Upper lobe of left lung (tissue), 4 donors: ENCODE results near the gene SMAD6.

Source experiments
- POLR2A ChIP-seq, 4 donors: fragments of 450-650 bp; IDR thresholded peaks; one replicate each; pipeline ENCODE4 v1.5.1; 2016 to 2017; ENCODE audit warnings: antibody characterized with exemption in 4 of 4, mild to moderate bottlenecking in 2 of 4
- POLR2AphosphoS5 ChIP-seq, 2 donors: sonication (generic); formaldehyde crosslinking; IDR thresholded peaks; one replicate each; pipeline ENCODE4 v1.5.1; 2017; ENCODE audit warnings: antibody characterized with exemption in 2 of 2
- TF ChIP-seq, protein P1 (sequence below), 6 experiments: fragments of 450-650 bp in 4 of 6; fragments of 200-600 bp in 2 of 6; sonication (generic) in 2 of 6; IDR thresholded peaks; one replicate each; pipeline ENCODE4 v1.5.1; 2016 to 2019; ENCODE audit warnings: antibody characterized with exemption in 6 of 6

GRCh38 chr15:66747886-66748707 lies 46.1 kb downstream of the SMAD6 start:
- TF ChIP-seq, protein P1, sequence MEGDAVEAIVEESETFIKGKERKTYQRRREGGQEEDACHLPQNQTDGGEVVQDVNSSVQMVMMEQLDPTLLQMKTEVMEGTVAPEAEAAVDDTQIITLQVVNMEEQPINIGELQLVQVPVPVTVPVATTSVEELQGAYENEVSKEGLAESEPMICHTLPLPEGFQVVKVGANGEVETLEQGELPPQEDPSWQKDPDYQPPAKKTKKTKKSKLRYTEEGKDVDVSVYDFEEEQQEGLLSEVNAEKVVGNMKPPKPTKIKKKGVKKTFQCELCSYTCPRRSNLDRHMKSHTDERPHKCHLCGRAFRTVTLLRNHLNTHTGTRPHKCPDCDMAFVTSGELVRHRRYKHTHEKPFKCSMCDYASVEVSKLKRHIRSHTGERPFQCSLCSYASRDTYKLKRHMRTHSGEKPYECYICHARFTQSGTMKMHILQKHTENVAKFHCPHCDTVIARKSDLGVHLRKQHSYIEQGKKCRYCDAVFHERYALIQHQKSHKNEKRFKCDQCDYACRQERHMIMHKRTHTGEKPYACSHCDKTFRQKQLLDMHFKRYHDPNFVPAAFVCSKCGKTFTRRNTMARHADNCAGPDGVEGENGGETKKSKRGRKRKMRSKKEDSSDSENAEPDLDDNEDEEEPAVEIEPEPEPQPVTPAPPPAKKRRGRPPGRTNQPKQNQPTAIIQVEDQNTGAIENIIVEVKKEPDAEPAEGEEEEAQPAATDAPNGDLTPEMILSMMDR (IDR thresholded peaks at IDR 0.05) = no peak
- TF ChIP-seq POLR2AphosphoS5 (IDR thresholded peaks at IDR 0.05) = no peak
- no peak for TF ChIP-seq POLR2A (IDR thresholded peaks at IDR 0.05)
